GM23338 (cell line): ENCODE measurements around the gene GALNT14.

Source experiments
- CREB1 ChIP-seq: fragments of 250-450 bp; sonication (Bioruptor Pico); IDR thresholded peaks from 2 replicates; pipeline ENCODE4 v1.5.0; 2020; ENCODE audit warnings: low read depth, mild to moderate bottlenecking, moderate library complexity
- CTCF ChIP-seq, 2 experiments: fragments of 200-600 bp in 1 of 2; sonication (generic) in 1 of 2; conservative IDR thresholded peaks; 2 replicates each; pipeline versions ENCODE4 v1.5.1 to v1.6.1; 2016 to 2017; ENCODE audit warnings: antibody characterized with exemption in 2 of 2, low read depth in 2 of 2, mild to moderate bottlenecking in 2 of 2, moderate library complexity in 1 of 2
- ETS1 ChIP-seq: IDR thresholded peaks from 2 replicates; pipeline ENCODE4 v1.6.1; 2016; ENCODE audit warnings: antibody characterized with exemption
- EZH2 ChIP-seq: fragments of 200-600 bp; sonication (generic); IDR thresholded peaks from one replicate; pipeline ENCODE4 v1.8.0; 2017; ENCODE audit warnings: antibody characterized with exemption, mild to moderate bottlenecking, low read depth; ENCODE audit not compliant: unreplicated experiment
- POLR2AphosphoS5 ChIP-seq: IDR thresholded peaks from 2 replicates; pipeline ENCODE4 v1.6.1; 2016; ENCODE audit warnings: antibody characterized with exemption, low read depth
- REST ChIP-seq: IDR thresholded peaks from one replicate; pipeline ENCODE4 v1.6.1; 2018; ENCODE audit warnings: antibody characterized with exemption; ENCODE audit not compliant: unreplicated experiment

GRCh38 chr2:30869988-30870387, 268.3 kb downstream of the GALNT14 start:
- TF ChIP-seq EZH2 (no peak), REST (no peak), CTCF (conservative IDR thresholded peaks at IDR 0.05; ENCODE audit: low read depth in 2 of 2) (no peak), POLR2AphosphoS5 (no peak), CREB1 (no peak), ETS1 (no peak)
